ENCODE results near the gene NXNL2.

NXNL2 gene

DNA sequence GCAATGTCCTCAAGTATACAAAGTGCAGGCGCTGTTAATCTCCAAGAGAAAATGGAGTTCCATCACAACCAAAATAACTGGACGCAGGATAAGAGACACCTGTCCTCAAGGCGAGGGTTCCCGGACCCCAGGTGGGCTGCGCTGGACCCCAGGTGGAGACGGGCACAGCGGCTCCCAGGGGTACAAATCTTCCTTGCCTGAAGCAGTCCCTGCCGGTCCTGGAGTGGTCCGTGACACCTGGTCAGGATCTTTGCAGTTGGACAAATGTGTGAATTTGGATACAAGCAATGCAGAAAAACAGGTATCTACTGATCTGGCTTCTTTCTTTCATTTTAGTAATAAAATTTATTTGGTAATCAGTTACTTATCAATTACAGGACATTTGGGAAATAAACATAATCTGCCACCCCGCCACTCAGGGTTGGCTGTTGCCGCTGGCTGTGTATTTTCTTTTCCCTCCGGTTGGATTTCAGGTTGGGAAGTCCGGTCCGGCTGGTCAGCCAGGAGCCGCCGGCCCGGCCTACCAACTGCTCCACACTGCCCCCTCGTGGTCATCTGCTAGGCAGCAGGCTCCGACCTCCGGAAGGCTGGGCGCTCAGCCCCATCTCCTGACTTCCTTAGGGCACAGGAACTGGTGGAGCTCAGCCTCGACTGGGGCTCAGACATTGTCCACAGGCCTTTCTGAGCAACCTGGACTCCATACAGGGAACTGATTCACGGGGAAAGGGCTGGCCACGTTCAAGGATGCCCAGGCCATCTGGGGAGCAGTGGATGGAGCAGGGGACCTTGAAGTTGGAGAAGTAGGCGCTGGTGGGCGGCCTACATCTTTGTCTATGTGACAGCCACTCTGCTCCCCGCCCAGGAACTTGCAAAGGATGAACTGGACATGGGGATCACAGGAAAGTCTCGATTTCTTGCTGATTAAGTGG, 43.4 kb downstream of the NXNL2 start:
- DNase-seq (ENCODE audit: low read depth): peak; percentile 45

DNA sequence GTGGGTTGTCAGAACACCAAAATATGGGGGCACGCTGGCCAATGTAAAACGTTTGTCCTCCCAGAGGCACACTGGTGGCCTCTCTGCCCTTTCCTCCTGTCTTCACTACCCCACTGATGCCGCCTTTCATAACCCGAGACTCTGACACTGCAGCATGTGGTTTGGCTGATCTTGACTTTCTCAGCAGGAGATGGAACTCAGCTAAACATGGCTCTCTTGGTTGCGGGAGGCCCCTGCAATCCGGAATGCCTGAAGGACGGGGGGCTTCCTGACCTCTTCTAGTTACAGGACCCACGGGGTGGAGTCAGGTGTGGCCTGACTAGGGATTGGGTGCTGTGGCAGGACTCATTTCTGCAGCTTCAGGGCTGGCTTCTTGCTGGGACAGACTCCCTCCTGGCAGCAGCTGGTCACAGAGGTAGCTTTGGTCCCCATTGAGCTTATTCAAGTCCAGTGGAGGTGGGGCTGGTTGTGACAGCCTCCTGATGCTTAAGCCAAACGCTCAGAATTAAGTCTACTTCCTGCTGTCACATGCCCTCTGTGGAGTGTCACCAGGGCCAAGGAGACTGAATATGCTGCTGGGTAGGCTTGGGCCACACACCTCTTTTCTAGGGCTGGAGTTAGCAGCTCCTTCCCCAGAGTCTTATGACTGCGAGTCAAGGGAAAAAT, 44.2 kb downstream of the NXNL2 start:
- DNase-seq (ENCODE audit: low read depth): no peak

DNA sequence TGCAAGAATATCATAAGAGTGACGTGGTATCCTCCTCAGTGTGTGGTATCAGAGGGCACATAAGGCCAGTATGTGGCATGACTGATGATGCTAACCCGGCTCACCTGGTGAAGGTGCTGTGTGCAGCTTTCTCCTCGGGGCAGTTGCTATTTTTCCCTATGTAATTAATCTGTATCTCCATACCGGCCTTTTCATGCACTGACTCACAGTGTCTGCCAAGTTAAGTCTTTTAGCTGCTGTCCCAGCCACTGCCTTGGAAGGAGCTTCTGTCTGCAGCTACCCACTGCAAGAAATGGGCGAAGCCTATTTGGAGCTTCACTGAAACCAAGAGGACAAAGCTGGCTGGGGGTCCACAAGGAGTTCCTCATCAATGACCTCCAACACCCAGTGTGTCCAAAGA, 46.0 kb downstream of the NXNL2 start:
- DNase-seq (ENCODE audit: low read depth): no peak

DNA sequence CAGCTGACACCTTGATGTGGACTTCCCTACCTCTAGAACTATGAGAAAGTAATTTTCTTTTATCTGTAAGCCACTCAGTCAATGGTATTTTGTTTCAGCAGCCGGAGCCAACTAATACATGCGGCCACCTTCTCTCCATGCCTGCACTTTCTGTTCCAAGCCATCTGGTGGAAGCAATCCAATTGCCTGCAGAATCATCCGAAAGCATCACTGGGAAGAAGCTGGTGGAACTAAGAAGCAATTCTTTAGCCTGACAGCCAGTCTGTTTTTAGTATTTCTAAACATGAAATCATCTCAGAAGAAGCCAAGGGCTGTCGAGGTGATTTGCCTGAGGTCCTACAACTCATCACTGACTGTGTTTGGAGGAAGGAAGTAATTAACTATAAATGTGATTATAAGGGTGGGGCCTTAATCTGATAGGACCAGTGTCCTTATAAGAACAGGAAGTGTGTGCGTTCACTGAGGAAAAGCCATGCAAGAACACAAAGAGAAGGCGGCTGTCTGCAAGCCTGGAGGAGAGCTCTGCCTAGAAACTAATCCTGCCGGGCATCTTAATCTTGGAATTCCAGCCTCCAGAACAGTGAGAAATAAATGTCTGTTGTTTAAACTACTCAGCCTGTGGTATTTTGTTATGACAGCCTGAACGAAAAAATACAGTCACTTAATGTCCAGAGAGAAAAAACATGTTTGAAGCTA, 49.1 kb downstream of the NXNL2 start:
- DNase-seq (ENCODE audit: low read depth): peak; percentile 22

DNA sequence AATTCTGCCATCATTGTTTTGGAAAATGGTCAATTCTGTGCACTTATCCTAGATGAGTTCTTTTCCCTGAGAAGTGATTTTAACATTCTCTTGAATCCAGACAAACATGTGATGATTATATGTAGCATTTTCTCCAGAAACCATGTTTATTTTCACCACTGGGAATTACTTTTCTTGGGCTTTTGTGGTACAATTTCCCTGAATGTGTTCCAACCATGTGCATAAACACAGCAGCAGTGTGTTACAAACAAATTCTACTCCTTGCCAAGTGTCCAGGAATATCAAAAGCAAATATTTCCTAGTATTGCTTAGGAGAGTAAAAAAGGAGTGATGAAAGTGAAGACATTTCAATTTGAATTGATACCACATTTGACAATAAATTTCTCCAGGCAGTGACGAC, 50.4 kb downstream of the NXNL2 start:
- no peak for DNase-seq (ENCODE audit: low read depth)

DNA sequence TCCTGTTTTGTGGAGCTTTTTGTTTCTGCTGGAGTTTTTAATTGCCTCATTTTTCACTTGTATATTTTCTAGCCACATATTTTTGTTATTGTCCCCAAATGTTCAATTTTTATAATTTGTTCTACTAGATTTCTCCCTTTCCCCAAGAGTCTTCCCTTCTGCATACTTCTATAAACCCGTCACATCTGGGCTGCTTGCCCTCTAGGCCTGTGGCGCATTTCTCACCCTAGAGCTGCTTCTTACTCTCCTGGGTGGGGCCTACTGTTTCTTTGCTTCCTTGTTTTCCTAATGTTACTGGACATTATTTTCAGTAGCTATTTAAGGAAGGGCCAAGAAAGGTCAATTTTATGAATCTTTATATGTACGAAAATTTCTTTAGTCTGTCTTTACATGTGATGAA, 51.5 kb downstream of the NXNL2 start:
- peak; percentile 14 for DNase-seq (ENCODE audit: low read depth)

DNA sequence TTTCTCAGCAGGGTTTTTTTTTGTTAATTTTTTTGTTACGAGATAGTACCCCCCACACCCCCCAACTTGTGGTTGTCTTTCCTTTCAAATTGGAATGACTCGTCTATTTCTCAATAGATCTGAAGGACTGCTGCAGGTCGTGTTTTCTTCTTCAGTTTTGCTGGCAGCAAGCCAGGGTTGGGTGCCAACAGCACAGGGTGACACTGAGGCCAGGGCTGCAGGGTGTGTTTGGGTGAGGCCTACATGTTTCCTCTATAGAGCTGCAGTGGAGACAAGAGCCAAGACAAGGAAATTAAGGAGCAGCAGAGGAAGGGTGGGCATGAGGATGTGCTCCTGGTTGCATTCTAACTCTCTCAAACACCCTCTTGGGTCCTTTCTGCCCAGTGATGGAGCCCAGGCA, 52.2 kb downstream of the NXNL2 start:
- no peak for DNase-seq (ENCODE audit: low read depth)

DNA sequence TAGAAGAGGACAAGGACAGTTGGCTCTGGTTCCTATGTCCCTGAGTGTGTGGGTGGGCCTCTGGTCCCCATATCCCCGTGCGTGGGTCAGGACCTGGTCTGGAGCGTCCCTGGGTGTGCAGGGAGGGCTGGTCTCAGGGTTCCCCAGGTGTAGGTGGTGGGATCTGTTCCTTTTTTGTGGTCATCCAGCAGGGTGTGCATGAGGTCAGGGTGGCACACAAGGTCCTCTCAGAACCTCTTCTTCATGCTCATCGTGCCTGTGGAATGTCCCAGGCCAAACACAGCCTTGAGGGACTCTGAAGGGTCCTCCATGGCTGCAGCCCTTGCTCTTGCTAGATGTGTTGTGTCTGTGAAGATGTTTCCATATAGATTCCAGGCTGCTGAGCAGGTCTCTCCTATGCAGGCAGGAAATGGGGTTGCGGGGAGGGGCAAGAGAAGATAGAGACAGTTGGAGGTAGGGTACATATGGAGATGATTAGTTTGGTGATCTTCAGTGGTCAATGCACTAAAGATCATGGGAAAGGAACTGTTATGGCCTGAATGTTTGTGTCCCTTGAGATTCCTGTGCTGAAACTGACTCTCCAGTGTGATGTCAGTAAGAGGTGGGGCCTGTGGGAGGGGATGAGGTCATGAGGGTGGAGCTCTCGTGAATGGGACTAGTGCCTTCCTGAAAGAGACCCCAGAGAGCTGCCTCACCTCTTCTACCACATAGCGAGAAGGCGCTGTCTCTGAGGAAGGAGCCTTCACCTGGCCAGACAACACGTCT, 53.1 kb downstream of the NXNL2 start:
- no peak for DNase-seq (ENCODE audit: low read depth)

DNA sequence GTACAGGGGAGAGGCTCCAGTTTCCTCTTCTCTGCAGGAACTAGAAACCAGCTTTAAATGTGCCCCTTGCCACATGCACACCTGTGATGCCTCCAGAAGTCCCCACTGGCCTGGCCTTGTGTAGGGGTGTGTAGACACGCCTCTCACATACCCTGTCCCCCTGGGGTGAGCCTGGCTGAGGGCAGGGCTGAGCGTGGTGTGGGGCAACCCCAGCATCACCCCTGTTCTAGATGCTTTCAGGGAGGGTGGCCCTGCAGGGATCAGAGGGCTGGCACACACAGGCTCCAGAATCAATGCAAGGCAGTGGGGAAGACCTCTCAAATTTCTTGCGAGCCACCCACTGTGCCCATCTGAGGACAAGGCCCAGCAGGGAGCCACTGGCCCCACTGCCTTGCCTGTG, 54.7 kb downstream of the NXNL2 start:
- DNase-seq (ENCODE audit: low read depth): no peak

DNA sequence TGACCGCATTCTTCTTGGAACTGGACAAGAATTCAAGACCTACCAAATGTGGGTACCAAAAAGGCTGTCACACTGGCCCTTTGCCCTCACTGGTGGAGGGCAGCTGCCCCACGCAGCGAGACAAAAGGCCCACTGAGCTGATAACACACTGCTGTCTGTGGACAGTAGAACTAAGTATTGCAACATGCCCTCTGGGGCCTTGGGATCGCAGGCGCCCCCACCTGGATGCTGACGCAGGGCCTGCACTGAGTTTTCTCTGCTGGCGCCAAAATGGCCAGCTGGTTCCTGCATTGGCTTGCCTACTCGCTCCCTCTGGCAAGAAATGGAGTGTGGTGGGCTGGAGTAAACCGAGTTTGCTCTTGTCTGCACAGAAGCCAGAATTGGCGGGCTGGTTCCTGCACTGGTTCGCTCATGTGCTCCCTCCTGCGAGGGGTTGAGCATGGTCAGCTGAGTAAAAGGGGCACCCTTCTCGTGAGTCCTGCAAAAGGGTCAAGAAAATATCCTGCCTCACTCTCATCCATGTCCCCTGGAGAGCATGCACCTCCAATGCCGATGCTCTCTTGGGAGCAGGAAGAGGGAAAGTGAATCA, 55.7 kb downstream of the NXNL2 start:
- no peak for DNase-seq (ENCODE audit: low read depth)

DNA sequence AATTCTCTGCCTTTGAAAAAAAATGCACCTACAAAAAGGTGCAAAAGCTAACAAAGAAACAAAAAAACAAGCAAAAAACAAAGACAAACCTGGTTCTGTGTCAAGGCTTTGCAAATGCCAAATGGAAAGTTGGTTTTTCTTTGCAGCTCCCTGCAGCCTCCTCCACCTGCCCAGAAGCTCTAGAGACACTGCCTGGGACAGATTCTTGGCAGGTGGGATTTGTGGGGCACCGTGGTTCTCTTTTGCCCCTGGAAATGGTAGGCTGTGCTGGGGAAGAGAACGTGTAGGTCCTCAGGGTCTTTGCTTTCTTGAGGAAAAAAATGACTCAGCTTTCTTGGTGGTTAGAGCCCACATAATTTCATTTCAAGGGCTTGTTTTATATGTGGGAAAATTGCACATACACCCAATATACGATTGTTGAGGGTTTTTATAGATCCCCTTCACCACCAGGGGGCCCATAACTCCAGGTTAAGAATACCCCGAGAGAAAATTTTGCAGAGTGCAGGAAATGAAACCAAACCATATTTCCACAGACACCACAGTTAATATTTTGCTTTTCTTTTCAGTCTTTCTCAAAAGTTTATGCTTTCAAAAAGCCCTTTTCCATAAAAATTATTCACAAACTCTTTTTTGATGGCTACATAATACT, 58.7 kb downstream of the NXNL2 start:
- DNase-seq (ENCODE audit: low read depth): peak; percentile 43

Data from fibroblast of the conjunctiva (primary cell).